Fibroblast of peridontal ligament (primary cell): ENCODE data around the gene SPATA32.
"Not testable (repeated sequence)": the region's sequence is repeated elsewhere in the genome, so short reads cannot be mapped to it uniquely, and the experiment has no call there.

Source experiments
- DNase-seq: peaks from one replicate; pipeline ENCODE4 v3.0.0-alpha.2; 2010; ENCODE audit errors: extremely low read depth

SPATA32 gene

GRCh38 chr17:45261577-45262515, at the start of gene SPATA32:
TSS of gene SPATA32 (minus strand) at chr17:45262094. CDS start at chr17:45262016, 78 bp downstream.
- no peak for DNase-seq

DNA sequence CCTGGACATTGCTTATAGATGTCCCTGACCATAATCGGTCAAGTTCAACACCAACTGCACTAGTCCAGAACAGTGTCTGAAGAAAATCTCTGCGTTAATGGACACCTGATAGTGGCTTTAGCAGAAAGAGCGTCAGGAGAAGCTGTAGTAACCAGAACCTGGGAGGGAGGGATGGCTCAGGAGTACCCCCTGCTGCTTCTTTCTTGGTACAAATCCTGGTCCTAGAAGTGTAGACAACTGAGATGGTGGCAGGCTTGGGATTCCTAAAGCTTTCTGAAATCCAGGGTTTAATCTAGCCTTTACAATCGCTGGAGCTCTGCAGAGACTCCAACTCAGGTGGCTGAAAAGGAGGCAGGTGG, 49.5 kb upstream of the SPATA32 start:
- DNase-seq, result no peak

DNA sequence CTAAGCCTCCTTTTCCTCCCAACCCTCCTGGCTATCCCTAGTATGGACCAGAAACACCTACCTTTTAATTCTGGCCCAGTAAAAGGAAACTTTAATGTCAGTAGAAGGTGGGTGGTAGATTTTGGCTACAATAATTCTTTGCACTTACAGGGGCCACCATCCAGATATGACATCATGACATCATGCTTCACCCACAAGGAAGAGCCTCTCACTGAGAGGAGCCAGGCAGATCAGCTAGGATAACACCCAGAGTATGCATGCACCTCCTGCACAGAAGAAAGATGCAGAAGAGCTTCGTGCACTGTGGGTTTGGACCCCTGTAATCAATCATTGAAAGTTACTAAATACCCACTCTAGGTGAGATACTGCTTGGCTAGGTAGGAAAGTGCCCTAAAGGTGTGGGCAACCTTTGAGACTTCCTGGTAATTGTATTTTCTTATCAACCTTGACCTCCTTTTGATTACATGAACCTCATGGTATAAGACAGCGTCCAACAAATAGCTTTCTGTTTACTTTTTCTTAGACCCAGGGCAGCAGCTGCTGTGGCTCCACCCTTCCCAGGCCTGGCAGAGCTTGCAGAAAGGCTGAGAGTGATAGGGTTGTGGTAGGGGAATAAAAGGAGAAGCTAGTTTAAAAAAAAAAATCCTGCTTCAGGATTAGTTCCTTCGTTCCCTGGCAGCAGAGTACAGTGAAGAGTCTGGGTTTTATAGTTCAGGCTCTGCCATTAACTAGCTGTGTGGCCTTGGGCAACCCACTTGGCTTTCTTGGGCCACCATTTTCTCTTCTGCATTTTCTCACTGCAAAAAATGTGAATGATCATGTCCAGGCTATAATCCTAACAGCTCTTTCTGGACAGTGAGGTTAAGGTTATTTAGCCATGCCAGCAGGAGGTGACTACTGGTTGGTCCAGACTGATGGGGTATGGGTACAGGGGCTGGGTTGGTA, 48.8 kb upstream of the SPATA32 start:
- DNase-seq, result peak; percentile 58

DNA sequence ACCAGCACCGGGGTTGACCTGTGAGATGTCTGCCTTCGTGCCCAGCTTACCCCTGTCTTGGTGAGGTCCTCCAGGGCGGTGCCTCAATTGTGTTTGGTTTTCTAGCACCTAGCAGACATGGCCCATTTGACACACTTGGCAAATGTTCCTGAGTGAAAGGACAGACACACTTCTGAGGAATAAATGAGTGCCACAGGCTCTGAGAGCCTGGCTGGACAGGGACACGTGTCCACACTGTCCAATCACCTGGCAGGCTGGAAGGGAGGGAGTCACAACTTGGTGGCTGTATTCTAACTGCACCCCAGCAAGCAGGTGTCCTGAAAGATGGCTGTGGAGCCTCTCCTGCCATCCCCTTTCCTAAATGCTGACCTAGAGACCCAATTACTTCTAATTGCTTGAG, 47.5 kb upstream of the SPATA32 start:
- DNase-seq, result no peak

GRCh38 chr17:45308840-45309239, 46.9 kb upstream of the SPATA32 start:
- no peak for DNase-seq

GRCh38 chr17:45308016-45308365, 46.1 kb upstream of the SPATA32 start:
- no peak for DNase-seq

- peak; percentile 94 for DNase-seq
Measured at GRCh38 chr17:45307290-45308015, 45.6 kb upstream of the SPATA32 start.

GRCh38 chr17:45306623-45307022, 44.7 kb upstream of the SPATA32 start:
- DNase-seq, result no peak

- no peak for DNase-seq
Measured at GRCh38 chr17:45306094-45306493, 44.2 kb upstream of the SPATA32 start.

DNA sequence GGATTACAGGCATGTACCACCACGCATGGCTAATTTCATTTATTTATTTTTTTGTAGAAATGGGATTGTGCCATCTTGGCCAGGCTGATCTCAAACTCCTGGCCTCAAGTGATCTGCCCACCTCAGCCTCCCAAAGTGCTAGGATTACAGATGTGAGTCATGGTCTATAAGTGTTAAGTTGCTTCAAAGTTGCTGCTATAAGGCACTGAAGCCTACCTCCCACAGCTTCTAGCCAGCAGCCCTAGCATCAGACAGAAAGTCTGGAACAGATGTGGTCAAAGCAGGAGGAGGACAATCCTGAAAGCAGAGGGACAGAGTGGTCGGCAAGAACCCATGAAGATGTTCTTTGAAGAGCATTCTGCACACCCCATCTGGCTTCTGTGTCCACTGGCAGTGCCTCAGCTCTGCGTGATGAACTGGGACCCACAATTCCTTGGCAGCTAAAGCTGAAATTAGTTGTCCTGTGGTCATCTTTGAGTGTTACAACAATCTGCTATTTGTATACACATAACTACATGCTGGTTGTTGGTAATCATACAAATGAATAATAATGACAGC, 43.7 kb upstream of the SPATA32 start:
- DNase-seq, result peak; percentile 44

DNA sequence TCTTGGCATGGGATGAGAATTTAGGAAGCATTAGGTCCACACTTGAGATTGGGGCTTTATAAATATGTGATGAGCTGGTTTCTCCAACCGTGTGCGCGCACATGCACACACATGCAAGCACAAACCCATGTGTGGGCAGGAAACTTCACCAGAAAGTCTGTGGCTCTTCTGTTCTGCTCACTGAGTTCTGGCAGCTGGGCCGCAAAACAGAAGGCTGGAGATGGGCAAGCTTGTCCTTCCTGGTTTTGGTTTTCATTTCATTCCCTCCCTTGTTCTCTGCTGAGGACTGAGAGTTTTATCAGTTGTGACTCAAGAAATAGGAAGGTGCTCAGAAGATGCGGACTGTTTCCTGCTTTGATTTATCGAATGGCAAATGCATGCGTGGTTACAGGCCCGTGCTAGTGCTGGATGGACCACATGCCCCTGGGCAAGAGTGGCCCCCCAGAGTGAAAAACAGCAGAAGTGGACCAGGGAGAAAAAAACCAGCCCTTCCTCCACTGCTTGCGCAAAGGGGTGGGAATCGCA, 40.8 kb upstream of the SPATA32 start:
- no peak for DNase-seq

DNA sequence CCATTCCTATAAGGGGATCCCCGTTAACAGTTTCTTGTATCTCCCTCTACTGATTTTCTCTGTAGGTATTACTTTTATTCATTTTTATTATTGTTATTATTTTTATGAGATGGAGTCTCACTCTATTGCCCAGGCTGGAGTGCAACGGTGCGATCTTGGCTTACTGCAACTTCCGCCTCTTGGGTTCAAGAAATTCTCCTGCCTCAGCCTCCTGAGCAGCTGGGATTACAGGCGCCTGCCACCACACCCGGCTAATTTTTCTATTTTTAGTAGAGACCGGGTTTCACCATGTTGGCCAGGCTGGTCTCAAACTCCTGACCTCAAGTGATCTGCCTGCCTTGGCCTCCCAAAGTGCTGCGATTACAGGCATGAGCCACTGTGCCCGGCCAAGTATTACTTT, 40.3 kb upstream of the SPATA32 start:
- DNase-seq, result not testable (repeated sequence)

- DNase-seq, result no peak
Measured at GRCh38 chr17:45301674-45302073, 39.8 kb upstream of the SPATA32 start.

DNA sequence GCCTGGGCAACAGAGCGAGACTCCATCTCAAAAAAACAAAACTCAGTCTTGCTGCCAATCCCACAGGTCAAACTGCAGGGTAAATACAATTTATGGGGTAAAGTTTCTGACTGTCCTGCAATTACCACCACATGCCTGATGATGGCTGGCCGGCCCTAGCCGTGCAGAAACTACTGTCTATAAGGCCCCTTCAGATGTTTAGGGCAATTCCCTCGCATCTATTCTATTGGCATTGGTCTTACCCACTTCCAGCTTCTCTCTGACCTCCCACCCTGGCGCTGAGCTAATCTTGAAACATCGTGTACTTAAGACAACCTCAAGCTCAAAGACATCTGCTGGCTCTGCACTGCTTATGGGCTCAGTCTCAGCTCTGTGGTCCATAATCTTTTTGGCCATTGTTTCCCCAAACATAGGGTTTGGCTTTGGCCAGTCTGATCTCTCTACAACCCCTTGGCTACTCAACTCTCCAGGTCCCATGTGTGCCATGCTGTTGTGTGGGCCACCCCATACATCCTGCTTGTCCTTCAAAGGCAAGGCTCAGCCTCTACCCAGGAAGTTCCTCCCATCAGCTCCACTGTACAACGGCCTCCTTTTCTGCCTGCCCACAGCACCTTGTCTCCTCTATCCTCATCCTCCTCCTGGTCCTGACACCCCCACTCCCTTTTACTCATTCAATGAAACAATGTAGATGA, 38.3 kb upstream of the SPATA32 start:
- no peak for DNase-seq

- DNase-seq, result no peak
Measured at GRCh38 chr17:45299361-45299760, 37.5 kb upstream of the SPATA32 start.

- DNase-seq, result no peak
Measured at GRCh38 chr17:45298546-45299285, 36.8 kb upstream of the SPATA32 start.

DNA sequence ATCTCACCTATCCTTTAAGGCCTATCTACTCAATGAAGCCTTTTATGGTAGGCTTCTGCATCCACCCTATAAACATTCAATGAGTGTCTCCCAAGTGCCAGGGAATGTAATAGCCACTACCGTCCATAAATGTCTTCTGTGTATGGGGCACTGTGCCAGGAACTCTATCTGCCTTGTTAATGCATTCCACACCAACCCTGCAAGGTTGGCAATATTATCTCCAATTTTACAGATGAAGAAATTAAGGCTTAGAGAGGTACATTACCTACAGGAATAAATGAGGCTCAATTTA, 34.9 kb upstream of the SPATA32 start:
- no peak for DNase-seq

GRCh38 chr17:45296003-45296832, 34.3 kb upstream of the SPATA32 start:
- DNase-seq, result no peak

- peak; percentile 91 for DNase-seq
Measured at GRCh38 chr17:45294506-45294905, 32.6 kb upstream of the SPATA32 start.
